SU-DHL-6 (cell line): ENCODE data around the gene ZNF821.

ENCODE experiments used
- H2AFZ ChIP-seq: fragments of 200-600 bp; sonication (generic); 2 replicates; pipeline ENCODE4 v1.6.1; 2014; ENCODE audit warnings: low read depth, mild to moderate bottlenecking, moderate library complexity, mixed read lengths, antibody characterized with exemption, low read length; ENCODE audit not compliant: severe bottlenecking
- H3F3A ChIP-seq: fragments of 200-600 bp; shearing (Covaris generic); 2 replicates; pipeline ENCODE4 v1.6.0; 2016; ENCODE audit warnings: antibody characterized with exemption, mild to moderate bottlenecking; ENCODE audit not compliant: insufficient read depth
- H3K27ac ChIP-seq: fragments of 200-600 bp; sonication (generic); 2 replicates; pipeline ENCODE4 v1.5.1; 2016; ENCODE audit warnings: low read depth, mild to moderate bottlenecking, low read length, moderate library complexity, mixed read lengths
- H3K27me3 ChIP-seq: fragments of 200-600 bp; sonication (generic), shearing (Covaris generic); 2 replicates; pipeline ENCODE4 v1.6.0; 2014; ENCODE audit warnings: mild to moderate bottlenecking, low read length
- H3K36me3 ChIP-seq: fragments of 200-600 bp; sonication (generic); 2 replicates; pipeline ENCODE4 v1.6.1; 2014; ENCODE audit warnings: mild to moderate bottlenecking, low read length, mixed read lengths
- H3K4me2 ChIP-seq: fragments of 300-600, 200-600 bp; shearing (Covaris generic), sonication (generic); 2 replicates; pipeline ENCODE4 v1.6.0; 2014; ENCODE audit warnings: low read length, low read depth, mild to moderate bottlenecking; ENCODE audit not compliant: poor library complexity, severe bottlenecking
- H3K4me3 ChIP-seq: fragments of 200-600 bp; sonication (generic); 2 replicates; pipeline ENCODE4 v1.5.1; 2014; ENCODE audit warnings: antibody characterized with exemption, low read length, mild to moderate bottlenecking, mixed read lengths; ENCODE audit not compliant: insufficient read depth, poor library complexity, severe bottlenecking
- H3K79me2 ChIP-seq: fragments of 200-600 bp; sonication (generic); 2 replicates; pipeline ENCODE4 v1.6.1; 2014; ENCODE audit warnings: mild to moderate bottlenecking, low read length, moderate library complexity; ENCODE audit not compliant: insufficient read depth
- H3K9ac ChIP-seq: fragments of 200-600 bp; sonication (generic); 2 replicates; pipeline ENCODE4 v1.7.0; 2014; ENCODE audit warnings: mild to moderate bottlenecking, low read length
- H3K9me2 ChIP-seq: fragments of 200-600 bp; sonication (generic); replicated peaks from 2 replicates; pipeline ENCODE4 v1.6.1; 2014; ENCODE audit warnings: low read length; ENCODE audit not compliant: insufficient read depth
- H3K9me3 ChIP-seq: fragments of 200-600 bp; sonication (generic); 2 replicates; pipeline ENCODE4 v1.6.1; 2014; ENCODE audit warnings: low read length, mixed read lengths; ENCODE audit not compliant: insufficient read depth
- H4K20me1 ChIP-seq: fragments of 200-600 bp; sonication (generic); 2 replicates; pipeline ENCODE4 v1.6.1; 2014; ENCODE audit warnings: low read depth, mild to moderate bottlenecking, antibody characterized with exemption, low read length, moderate library complexity, mixed read lengths
- CTCF ChIP-seq: fragments of 200-600 bp; sonication (generic); IDR thresholded peaks from one replicate; pipeline ENCODE4 v1.5.1; 2017; ENCODE audit warnings: antibody characterized with exemption, mild to moderate bottlenecking, low read length, moderate library complexity; ENCODE audit not compliant: insufficient read depth, poor library complexity, severe bottlenecking
- EZH2phosphoT487 ChIP-seq: fragments of 200-600 bp; sonication (generic), shearing (Covaris generic); conservative IDR thresholded peaks from 2 replicates; pipeline ENCODE4 v1.6.1; 2018; ENCODE audit warnings: mild to moderate bottlenecking, antibody characterized with exemption, low read length, moderate library complexity, mixed read lengths

Gene ZNF821

GRCh38 chr16:71859762-71860521 is 24.0 kb downstream of the ZNF821 start:
- H2AFZ ChIP-seq = no peak overlapping the region
- H3K4me2 ChIP-seq = no peak overlapping the region
- no peak overlapping the region for H3K27ac ChIP-seq
- TF ChIP-seq CTCF (no peak), EZH2phosphoT487 (no peak)
- H3K79me2 ChIP-seq = no peaks in the 10 kb centered on the region
- H3K9me3 ChIP-seq = no peaks in the 10 kb centered on the region
- H3K36me3 ChIP-seq = peaks cover 2% of the 10 kb centered on the region; the same call in 1 of the 2 replicates
- H3K4me3 ChIP-seq = no peak overlapping the region
- no peak overlapping the region for H3K9ac ChIP-seq
- H4K20me1 ChIP-seq = no peaks in the 10 kb centered on the region
- H3K27me3 ChIP-seq = no peaks in the 10 kb centered on the region
- no peaks in the 10 kb centered on the region for H3K9me2 ChIP-seq
- H3F3A ChIP-seq = 0 out of 2 replicates have a peak, but pooled peaks cover 3% of the 10 kb centered on the region

- H3K9me3 ChIP-seq = no peaks in the 10 kb centered on the region
- no peak for TF ChIP-seq EZH2phosphoT487
- TF ChIP-seq CTCF = no peak
- H2AFZ ChIP-seq = no peak overlapping the region
- H3K4me3 ChIP-seq = no peak overlapping the region
- H3K36me3 ChIP-seq = peaks cover 2% of the 10 kb centered on the region; the same call in 1 of the 2 replicates
- 0 out of 2 replicates have a peak, but pooled peaks cover 3% of the 10 kb centered on the region for H3F3A ChIP-seq
- H3K27ac ChIP-seq = no peak overlapping the region
- H3K9ac ChIP-seq = no peak overlapping the region
- H3K9me2 ChIP-seq = no peaks in the 10 kb centered on the region
- no peaks in the 10 kb centered on the region for H3K27me3 ChIP-seq
- no peaks in the 10 kb centered on the region for H3K79me2 ChIP-seq
- no peak overlapping the region for H3K4me2 ChIP-seq
- no peaks in the 10 kb centered on the region for H4K20me1 ChIP-seq
These were observed 27.9 kb downstream of the ZNF821 start for GRCh38 chr16:71855937-71856662.

- H3K4me3 ChIP-seq = no peak overlapping the region
- H4K20me1 ChIP-seq = no peaks in the 10 kb centered on the region
- no peaks in the 10 kb centered on the region for H3K27me3 ChIP-seq
- H3K79me2 ChIP-seq = no peaks in the 10 kb centered on the region
- H3K9ac ChIP-seq = no peak overlapping the region
- H3K36me3 ChIP-seq = peaks cover 2% of the 10 kb centered on the region; the same call in 1 of the 2 replicates
- no peaks in the 10 kb centered on the region for H3K9me2 ChIP-seq
- H3K4me2 ChIP-seq = no peak overlapping the region
- no peak overlapping the region for H3K27ac ChIP-seq
- 0 out of 2 replicates have a peak, but pooled peaks cover 3% of the 10 kb centered on the region for H3F3A ChIP-seq
- H3K9me3 ChIP-seq = no peaks in the 10 kb centered on the region
- TF ChIP-seq CTCF = no peak
- no peak for TF ChIP-seq EZH2phosphoT487
- H2AFZ ChIP-seq = no peak overlapping the region
These were observed 29.5 kb downstream of the ZNF821 start for GRCh38 chr16:71854369-71854948.
